Adrenal gland (tissue), 12 donors: Measurements from ENCODE around the gene ATXN1. TPM values are rescaled to one million over a fixed set of nuclear protein-coding genes. Genes with fewer than 3 reads are reported as not detected.
A peak's percentile ranks its signal among the peaks of the same experiment; 100 is the strongest.

Experiments used
- DNase-seq, 7 donors: peaks; one replicate each; pipeline ENCODE4 v3.0.0-alpha.2; 2019 to 2020
- H3K27ac ChIP-seq, 5 donors: fragments of 200-600 bp; sonication (generic) in 4 of 5; 1 replicate in 3 of 5; 2 replicates in 2 of 5; pipeline versions ENCODE4 v1.5.1 to v1.8.0; 2016 to 2020; ENCODE audit warnings: mild to moderate bottlenecking in 1 of 5
- H3K27me3 ChIP-seq: fragments of 200-600 bp; 2 replicates; pipeline ENCODE4 v1.8.0; 2021
- H3K36me3 ChIP-seq, 2 donors: fragments of 200-600 bp; replicated peaks in 1 of 2; 1 replicate in 1 of 2; 2 replicates in 1 of 2; pipeline versions ENCODE4 v1.5.1 to v1.8.0; 2018 to 2022
- H3K4me1 ChIP-seq, 2 donors: fragments of 200-600 bp; replicated peaks in 1 of 2; 1 replicate in 1 of 2; 2 replicates in 1 of 2; pipeline versions ENCODE4 v1.5.1 to v1.8.0; 2018 to 2021
- H3K4me3 ChIP-seq, 4 donors: fragments of 200-600 bp; sonication (generic) in 3 of 4; one replicate each; pipeline ENCODE4 v1.5.1; 2016 to 2018
- H3K9me3 ChIP-seq, 3 donors: fragments of 200-600 bp; sonication (generic) in 1 of 3; replicated peaks in 1 of 3; 1 replicate in 2 of 3; 2 replicates in 1 of 3; pipeline versions ENCODE4 v1.5.1 to v1.8.0; 2016 to 2021
- POLR2A ChIP-seq, 2 donors: fragments of 450-650 bp; IDR thresholded peaks; one replicate each; pipeline ENCODE4 v1.6.1; 2017; ENCODE audit warnings: antibody characterized with exemption in 2 of 2, mild to moderate bottlenecking in 2 of 2, moderate library complexity in 1 of 2
- WGBS, 4 donors: extraction: QIAGEN DNeasy Blood & Tissue Kit in 2 of 4; methylation state at CpG; one replicate each; pipeline versions ENCODE4 v1.1.5 to v1.1.7; 2013 to 2017; 5-methylcytosine and 5-hydroxymethylcytosine counted together
- intact Hi-C, 2 donors: fragments of 100-400 bp; cut with DNase I; formaldehyde crosslinking; loops; one replicate each; pipeline versions ENCODE4 v1.14.1 to v1.15.0; 2022 to 2023
- polyA plus RNA-seq, 3 donors: library from polyadenylated mRNA; stranded (reverse); fragments of 200-250 nt in 2 of 3; fragments of 350-450 nt in 1 of 3; fragmentation: Illumina TruSeq in 1 of 3; extraction: RNeasy Lipid Tissue Mini Kit (QIAGEN cat#74804) in 1 of 3; gene quantifications; one replicate each; pipeline ENCODE4 v1.2.3, GENCODE V29; 2013 to 2014
- total RNA-seq, 9 donors: library from RNA; depleted of rRNA in 4 of 9; stranded (reverse); fragments of >200 nt in 4 of 9; fragments of 120-200 nt in 1 of 9; fragmentation: NEBNext Ultra II Directional in 1 of 9; extraction: Animal tissue kit (Norgen Biotek cat#: 25700) in 1 of 9; gene quantifications; one replicate each; pipeline versions ENCODE4 v1.1.0 to v1.2.4, GENCODE V29; 2013 to 2023
- TF ChIP-seq, protein P1 (sequence below), 6 experiments: fragments of 450-650 bp in 4 of 6; fragments of 200-600 bp in 2 of 6; sonication (generic) in 1 of 6; IDR thresholded peaks; 1 replicate in 5 of 6; 2 replicates in 1 of 6; pipeline versions ENCODE4 v1.5.1 to v1.8.0; 2016 to 2021; ENCODE audit warnings: antibody characterized with exemption in 6 of 6, mild to moderate bottlenecking in 2 of 6, moderate library complexity in 1 of 6
- donor health status: healthy with polysubstance abuse.
- donor health status: Bipolar disorder and iron deficiency.
- donor health status: DM: yes; HTN: yes; CAD: no.
- donor health status: DM: no; HTN: no; CAD: no.
- donor health status: DM: no; HTN: no; CAD: no.
- donor health status: DM: yes; HTN: yes; CAD: no.

Gene ATXN1
- total and polyA plus RNA-seq, 12 donors = 3.4 to 51.3 (median 25.4) TPM

DNA sequence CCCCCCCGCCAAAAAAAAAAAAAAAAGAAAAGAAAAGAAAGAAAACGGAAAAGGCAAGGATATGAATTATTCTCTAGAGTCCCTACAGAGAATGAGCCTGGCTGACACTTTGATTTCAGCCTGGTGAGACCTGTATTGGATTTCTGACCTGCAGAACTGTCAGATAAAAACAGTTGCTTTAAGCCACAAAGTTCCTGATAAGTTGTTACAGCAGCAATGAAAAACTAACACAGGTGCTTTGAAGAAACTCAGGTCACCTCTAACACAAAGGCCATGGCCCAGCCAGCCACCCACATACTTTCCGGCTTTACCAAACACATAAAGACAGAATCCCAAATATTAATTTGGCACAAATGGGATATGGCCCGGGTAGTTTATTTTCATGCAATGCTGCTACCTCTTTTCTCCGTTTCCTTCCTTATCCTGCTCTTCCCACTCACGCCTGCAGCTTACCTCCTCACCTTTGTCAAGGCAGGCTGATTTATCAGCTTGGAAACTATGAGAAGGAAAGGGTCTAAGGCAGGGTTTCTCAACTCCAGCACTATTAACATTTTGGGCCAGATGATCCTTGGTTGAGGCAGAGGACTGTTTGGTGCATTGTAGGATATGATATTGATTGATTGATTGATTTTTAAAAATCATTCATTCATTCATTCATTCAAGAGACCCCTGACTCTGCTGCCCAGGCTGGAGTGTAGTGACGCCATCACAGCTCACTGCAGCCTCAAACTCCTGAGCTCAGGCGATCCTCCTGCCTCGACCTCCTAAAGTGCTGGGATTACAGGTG, 88.1 kb downstream of the ATXN1 start:
- TF ChIP-seq POLR2A (IDR thresholded peaks at IDR 0.05) = no peak
- TF ChIP-seq, protein P1, sequence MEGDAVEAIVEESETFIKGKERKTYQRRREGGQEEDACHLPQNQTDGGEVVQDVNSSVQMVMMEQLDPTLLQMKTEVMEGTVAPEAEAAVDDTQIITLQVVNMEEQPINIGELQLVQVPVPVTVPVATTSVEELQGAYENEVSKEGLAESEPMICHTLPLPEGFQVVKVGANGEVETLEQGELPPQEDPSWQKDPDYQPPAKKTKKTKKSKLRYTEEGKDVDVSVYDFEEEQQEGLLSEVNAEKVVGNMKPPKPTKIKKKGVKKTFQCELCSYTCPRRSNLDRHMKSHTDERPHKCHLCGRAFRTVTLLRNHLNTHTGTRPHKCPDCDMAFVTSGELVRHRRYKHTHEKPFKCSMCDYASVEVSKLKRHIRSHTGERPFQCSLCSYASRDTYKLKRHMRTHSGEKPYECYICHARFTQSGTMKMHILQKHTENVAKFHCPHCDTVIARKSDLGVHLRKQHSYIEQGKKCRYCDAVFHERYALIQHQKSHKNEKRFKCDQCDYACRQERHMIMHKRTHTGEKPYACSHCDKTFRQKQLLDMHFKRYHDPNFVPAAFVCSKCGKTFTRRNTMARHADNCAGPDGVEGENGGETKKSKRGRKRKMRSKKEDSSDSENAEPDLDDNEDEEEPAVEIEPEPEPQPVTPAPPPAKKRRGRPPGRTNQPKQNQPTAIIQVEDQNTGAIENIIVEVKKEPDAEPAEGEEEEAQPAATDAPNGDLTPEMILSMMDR (IDR thresholded peaks at IDR 0.05) = no peak
- WGBS, 4 donors = 89 to 96% (median 91%) methylated on average over 9 of the region's 9 CpGs
- no peak for DNase-seq
- Histone ChIP-seq H3K27ac (no peak overlapping the region), H3K27me3 (no peaks in the 10 kb centered on the region), H3K36me3 (no peaks in the 10 kb centered on the region), H3K4me3 (no peak overlapping the region), H3K4me1 (peaks cover 5 to 55% of the 10 kb centered on the region in 2 donors), H3K9me3 (no peaks in the 10 kb centered on the region)
- intact Hi-C loops = loop anchor here in 1 of 2 donors (10.0 kb wide), 1 partner anchor 92 kb away; the partner anchor contains the start of gene ATXN1

DNA sequence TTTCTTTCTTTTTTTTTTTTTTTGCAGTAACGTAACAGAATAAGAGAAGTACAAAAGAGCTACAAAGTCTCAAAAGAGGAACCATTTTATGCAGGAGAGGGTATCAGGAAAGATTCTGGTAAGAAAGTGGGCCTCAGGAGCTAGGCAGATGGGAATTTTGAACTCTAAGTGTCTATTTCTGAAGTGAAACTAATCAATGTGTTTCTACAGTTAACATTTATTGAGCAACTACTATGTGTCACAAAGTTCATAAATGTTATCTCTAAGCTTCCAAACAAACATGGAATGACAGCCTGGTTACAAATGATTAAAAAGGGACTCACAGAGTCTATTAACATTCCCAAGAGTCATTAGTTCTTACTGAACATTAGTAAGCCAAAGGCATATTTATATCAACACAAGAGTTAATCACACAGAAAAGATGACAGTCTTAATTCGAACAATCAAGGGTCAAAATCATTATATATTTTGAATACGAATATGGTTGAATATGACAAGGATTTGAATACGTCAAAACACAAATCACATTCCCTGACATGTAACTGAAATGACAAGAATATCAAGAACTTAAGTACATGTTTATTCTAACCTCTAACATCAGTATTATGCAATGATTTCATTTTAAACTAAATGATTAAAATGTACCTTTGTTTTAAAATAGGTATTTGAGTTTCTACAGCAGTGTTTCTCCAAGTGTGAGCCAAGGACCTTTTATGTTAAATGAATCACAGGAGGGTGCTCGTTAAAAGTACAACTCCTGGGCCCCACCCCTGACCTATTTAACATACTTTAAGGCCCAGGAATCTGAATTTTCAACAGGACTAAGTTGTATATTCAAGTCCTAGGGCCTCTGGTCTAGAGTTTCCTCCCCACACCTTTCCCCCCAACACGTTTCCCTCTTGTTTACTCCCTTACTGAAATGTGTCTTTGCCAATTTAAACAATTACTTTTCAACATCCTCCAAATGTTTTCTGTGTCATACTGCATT, 89.7 kb downstream of the ATXN1 start:
- DNase-seq = no peak
- intact Hi-C loops = loop anchor here in 1 of 2 donors (10.0 kb wide), 1 partner anchor 93 kb away; the partner anchor contains the start of gene ATXN1
- 71 to 74% (median 72%) methylated on average over 6 of the region's 6 CpGs for WGBS, 4 donors
- H3K4me3 ChIP-seq = no peak overlapping the region
- no peak overlapping the region for H3K27ac ChIP-seq
- TF ChIP-seq, protein P1 (IDR thresholded peaks at IDR 0.05) = no peak
- TF ChIP-seq POLR2A (IDR thresholded peaks at IDR 0.05) = no peak
- H3K36me3 ChIP-seq = no peaks in the 10 kb centered on the region
- peaks cover 4 to 42% of the 10 kb centered on the region in 2 donors for H3K4me1 ChIP-seq
- no peaks in the 10 kb centered on the region for H3K27me3 ChIP-seq
- H3K9me3 ChIP-seq = no peaks in the 10 kb centered on the region

DNA sequence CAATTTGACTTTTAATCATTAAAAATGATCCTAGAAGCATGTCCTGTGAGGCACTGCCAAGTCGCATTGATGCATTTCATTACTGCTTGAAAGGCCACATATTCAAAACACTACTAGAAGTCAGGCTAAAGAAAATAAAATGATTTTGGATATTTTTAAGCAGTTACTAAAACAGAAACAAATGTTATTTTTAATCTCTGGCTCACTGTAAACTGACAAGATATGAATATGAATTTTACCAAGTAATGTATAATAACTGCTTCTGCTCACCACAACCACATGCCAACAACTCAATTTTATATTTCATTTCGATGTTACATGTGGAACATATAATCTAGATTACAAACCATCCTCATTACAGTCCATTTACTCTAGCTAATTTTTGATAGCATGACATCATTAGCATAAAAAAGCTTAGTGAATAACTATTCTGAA, 90.6 kb downstream of the ATXN1 start:
- intact Hi-C loops = loop anchor here in 1 of 2 donors (10.0 kb wide), 1 partner anchor 94 kb away; the partner anchor contains the start of gene ATXN1
- Histone ChIP-seq H3K27ac (peak overlapping the region in 1 of 5 donors; percentile 4), H3K27me3 (no peaks in the 10 kb centered on the region), H3K36me3 (no peaks in the 10 kb centered on the region), H3K9me3 (no peaks in the 10 kb centered on the region), H3K4me1 (peaks cover 0 to 34% of the 10 kb centered on the region in 2 donors), H3K4me3 (no peak overlapping the region)
- TF ChIP-seq POLR2A (IDR thresholded peaks at IDR 0.05) = no peak
- TF ChIP-seq, protein P1 (IDR thresholded peaks at IDR 0.05) = no peak
- DNase-seq = no peak
- WGBS, 4 donors = 70 to 77% (median 76%) methylated on average over 2 of the region's 2 CpGs
